Activated CD4-positive, alpha-beta T cell treated with anti-CD3 and anti-CD28 coated beads, Interleukin-2, amount 10 ng/mL, durations not matched to agents 7 days and 5 days (primary cell): ENCODE measurements around the gene MRPS34. TPM values are rescaled to one million over a fixed set of nuclear protein-coding genes. Genes with fewer than 3 reads are reported as not detected.

Experiments
- CTCF ChIA-PET: fragments of 350-600 bp; sonication (Branson Sonifier 250); formaldehyde crosslinking; loops from one replicate; lab custom pipeline; 2021; ENCODE audit warnings: antibody characterized with exemption; lab: Charles Lee
- POLR2A ChIA-PET: fragments of 350-600 bp; sonication (Branson Sonifier 250); formaldehyde crosslinking; loops from one replicate; lab custom pipeline; 2021; ENCODE audit warnings: antibody characterized with exemption; lab: Charles Lee
- DNase-seq: peaks from one replicate; pipeline ENCODE4 v3.0.0-alpha.2; 2020
- H3K27ac Mint-ChIP-seq: one replicate; pipeline ENCODE4 v1.8.0; 2021; ENCODE audit warnings: mild to moderate bottlenecking, moderate library complexity, mixed read lengths
- H3K27me3 Mint-ChIP-seq: one replicate; pipeline ENCODE4 v1.8.0; 2021; ENCODE audit warnings: mixed read lengths
- H3K36me3 Mint-ChIP-seq: one replicate; pipeline ENCODE4 v1.8.0; 2021; ENCODE audit warnings: low read depth, mixed read lengths
- H3K4me1 Mint-ChIP-seq: one replicate; pipeline ENCODE4 v1.8.0; 2021; ENCODE audit warnings: mixed read lengths
- H3K4me3 Mint-ChIP-seq: one replicate; pipeline ENCODE4 v1.8.0; 2021; ENCODE audit warnings: mild to moderate bottlenecking, moderate library complexity, mixed read lengths
- H3K9me3 Mint-ChIP-seq: one replicate; pipeline ENCODE4 v1.8.0; 2021; ENCODE audit warnings: mixed read lengths
- total RNA-seq, 2 experiments: library from RNA; stranded (reverse); gene quantifications; one replicate each; pipeline ENCODE4 v1.2.3, GENCODE V29; 2021

The MRPS34 gene
- total RNA-seq, 2 experiments from 2014 or later, result 93.6 to 105 TPM

DNA sequence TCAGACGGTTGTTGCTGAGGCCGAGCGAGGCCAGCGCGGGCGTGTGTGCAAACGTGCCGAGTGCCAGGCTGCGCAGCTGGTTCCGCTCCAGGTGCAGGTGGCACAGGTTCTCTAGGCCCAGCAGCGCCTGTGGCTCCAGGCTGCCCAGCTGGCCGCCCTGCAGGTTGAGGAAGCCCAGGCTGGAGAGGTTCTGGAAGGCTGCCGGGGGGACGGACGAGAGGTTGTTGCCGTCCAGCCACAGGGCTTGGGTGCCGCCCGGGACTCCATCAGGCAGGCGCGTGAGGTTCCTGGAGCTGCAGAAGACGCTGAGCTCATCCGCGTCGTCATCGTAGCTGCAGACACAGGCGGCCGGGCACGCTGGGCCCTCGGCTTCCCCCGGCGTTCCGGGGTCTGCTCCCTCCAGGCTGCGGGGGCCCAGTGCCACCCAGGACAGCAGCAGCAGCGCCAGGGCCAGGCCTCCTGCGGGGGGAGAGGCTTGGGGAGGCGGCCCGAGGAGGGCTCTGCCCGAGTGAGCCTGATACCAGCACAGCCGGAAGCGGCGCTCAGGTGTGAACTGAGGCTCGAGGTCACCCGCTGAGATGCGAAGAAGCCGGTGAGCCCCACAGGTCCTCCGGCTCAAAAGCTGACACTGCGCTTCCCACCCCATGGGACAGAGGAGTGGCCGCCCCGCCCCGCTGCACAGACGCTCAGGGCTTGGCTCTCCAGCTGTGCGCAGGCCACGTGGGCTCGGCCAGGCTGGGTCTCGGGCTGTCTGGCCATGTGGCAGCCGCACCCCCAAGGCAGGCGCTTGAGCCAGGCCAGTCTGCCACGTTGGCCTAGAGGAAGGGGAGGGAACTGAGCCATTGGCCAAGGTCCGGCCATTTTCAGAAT is 19.2 kb upstream of the MRPS34 start:
- H3K27ac Mint-ChIP-seq, result no peak overlapping the region
- no peaks in the 10 kb centered on the region for H3K4me1 Mint-ChIP-seq
- CTCF ChIA-PET, result interaction anchor here (0.6 to 1.5 kb wide), 2 partner anchors 9 to 1043 kb away, joined by 4 to 6 read pairs; partner anchors contain the start of genes NUBP2 and SPSB3
- no peaks in the 10 kb centered on the region for H3K27me3 Mint-ChIP-seq
- H3K9me3 Mint-ChIP-seq, result peaks cover 1% of the 10 kb centered on the region
- H3K36me3 Mint-ChIP-seq, result peaks cover 6% of the 10 kb centered on the region
- no peak overlapping the region for H3K4me3 Mint-ChIP-seq
- DNase-seq, result no peak
- POLR2A ChIA-PET, result no interaction called here

DNA sequence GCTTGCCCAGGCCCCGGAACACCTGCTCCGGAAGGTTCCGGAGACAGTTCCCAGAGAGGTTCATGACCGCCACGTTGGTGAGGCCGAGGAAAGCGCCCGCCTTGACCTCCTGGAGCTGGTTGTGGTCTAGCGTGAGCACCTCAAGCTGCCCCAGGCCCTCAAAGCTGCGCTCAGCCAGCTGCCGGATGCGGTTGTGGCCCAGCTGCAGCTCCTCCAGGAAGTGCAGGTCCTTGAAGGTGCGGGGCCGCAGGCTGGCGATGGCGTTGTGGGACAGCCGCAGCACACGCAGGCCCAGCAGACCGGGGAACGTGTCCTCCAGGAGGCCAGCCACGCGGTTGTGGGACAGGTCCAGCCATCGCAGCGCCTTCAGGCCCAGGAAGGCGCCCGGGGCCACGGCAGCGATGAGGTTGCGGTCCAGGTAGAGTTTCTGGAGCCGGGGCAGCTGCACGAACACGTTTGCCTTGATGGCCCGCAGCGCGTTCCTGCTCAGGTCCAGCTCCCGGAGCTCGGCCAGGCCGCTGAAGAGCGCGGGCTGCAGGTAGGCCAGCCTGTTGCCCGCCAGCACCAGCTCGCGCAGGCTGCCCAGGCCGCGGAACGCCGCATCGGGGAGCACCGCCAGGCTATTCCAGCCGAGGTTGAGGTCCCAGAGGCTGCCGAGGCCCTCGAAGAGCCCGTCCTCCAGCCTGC is 18.5 kb upstream of the MRPS34 start:
- DNase-seq, result no peak
- no peaks in the 10 kb centered on the region for H3K27me3 Mint-ChIP-seq
- CTCF ChIA-PET, result interaction anchor here (1.5 kb wide), 1 partner anchor 9 kb away, joined by 6 read pairs; the partner anchor contains the start of genes NUBP2 and SPSB3
- peaks cover 4% of the 10 kb centered on the region for H3K36me3 Mint-ChIP-seq
- POLR2A ChIA-PET, result no interaction called here
- no peak overlapping the region for H3K27ac Mint-ChIP-seq
- H3K4me1 Mint-ChIP-seq, result no peaks in the 10 kb centered on the region
- H3K9me3 Mint-ChIP-seq, result no peaks in the 10 kb centered on the region
- no peak overlapping the region for H3K4me3 Mint-ChIP-seq

DNA sequence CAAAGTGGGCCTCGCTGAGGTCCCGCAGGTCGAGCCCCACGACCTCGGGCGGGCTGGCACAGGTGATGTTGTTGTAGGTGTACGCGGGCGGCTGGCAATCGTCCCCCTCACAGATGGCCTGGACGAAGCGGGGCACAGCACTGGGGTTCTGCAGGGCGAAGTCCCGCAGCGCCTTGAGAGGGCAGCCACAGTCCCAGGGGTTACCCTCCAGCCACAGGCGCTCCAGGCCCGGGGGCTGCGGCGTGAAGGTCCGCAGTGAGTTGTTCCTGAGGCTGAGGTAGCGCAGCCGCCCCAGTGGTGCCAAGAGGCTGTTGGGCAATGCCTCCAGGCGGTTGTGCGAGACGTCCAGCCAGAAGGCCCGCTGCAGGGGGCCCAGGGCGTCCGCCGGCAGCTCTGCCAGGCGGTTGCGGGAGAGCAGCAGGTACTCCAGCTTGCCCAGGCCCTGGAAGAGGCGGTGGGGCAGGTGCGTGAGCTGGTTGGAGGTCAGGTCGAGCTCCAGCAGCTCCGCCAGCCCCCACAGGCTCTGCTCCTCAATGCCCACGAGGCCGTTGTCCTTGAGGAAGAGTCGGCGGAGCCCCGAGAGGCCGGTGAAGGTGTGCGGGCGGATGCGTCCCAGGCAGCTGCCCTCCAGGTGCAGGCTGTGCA is 17.8 kb upstream of the MRPS34 start:
- no peak overlapping the region for H3K4me3 Mint-ChIP-seq
- H3K9me3 Mint-ChIP-seq, result no peaks in the 10 kb centered on the region
- no peaks in the 10 kb centered on the region for H3K4me1 Mint-ChIP-seq
- no peaks in the 10 kb centered on the region for H3K27me3 Mint-ChIP-seq
- DNase-seq, result no peak
- ChIA-PET POLR2A (no interaction called here), CTCF (interaction anchor here (1.5 kb wide), 1 partner anchor 8 kb away, joined by 6 read pairs; the partner anchor contains the start of genes NUBP2 and SPSB3)
- no peak overlapping the region for H3K27ac Mint-ChIP-seq
- H3K36me3 Mint-ChIP-seq, result peaks cover 4% of the 10 kb centered on the region

DNA sequence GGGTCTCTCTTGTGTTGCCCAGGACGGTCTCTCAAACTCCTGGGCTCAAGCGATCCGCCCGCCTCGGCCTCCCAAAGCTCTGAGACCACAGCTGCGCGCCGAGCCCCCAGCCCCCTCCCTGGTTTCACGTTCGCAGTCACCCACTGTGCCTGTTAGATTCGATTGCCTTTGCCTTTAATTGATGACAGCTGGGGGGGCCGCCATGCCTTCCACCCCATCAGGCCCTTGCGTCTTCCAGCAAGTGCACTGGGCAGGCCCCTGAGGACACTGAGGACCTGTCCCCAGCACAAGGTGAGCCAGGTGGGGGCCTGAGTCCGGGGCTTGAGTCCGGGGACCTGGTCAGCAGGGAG is 17.3 kb upstream of the MRPS34 start:
- ChIA-PET CTCF (no interaction called here), POLR2A (no interaction called here)
- Mint-ChIP-seq H3K27me3 (no peaks in the 10 kb centered on the region), H3K9me3 (no peaks in the 10 kb centered on the region), H3K27ac (no peak overlapping the region), H3K36me3 (peaks cover 4% of the 10 kb centered on the region), H3K4me3 (no peak overlapping the region), H3K4me1 (no peaks in the 10 kb centered on the region)
- DNase-seq, result no peak

DNA sequence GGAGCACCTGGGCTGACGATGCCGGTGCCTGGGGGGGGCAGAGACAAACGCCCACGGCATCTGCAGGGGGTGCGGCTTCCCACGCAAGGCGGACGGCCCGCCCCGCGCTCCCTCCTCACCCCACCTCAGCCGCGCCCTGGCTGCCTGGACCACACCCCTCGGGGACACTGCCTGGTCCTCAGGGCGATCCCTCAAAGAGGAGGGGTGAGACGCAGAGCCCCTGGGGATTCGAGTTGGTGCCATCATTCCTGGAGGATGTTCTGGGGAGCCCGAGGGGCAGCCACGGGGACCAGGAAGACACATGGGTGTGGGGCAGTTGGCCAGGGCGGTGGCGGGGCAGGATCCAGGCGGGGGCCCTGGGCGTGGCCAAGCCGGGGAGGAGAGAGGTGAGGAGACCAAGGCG is 16.7 kb upstream of the MRPS34 start:
- Mint-ChIP-seq H3K27me3 (no peaks in the 10 kb centered on the region), H3K4me3 (no peak overlapping the region), H3K27ac (no peak overlapping the region), H3K36me3 (peaks cover 4% of the 10 kb centered on the region), H3K4me1 (peaks cover 2% of the 10 kb centered on the region), H3K9me3 (no peaks in the 10 kb centered on the region)
- POLR2A ChIA-PET, result no interaction called here
- no peak for DNase-seq
- CTCF ChIA-PET, result no interaction called here

DNA sequence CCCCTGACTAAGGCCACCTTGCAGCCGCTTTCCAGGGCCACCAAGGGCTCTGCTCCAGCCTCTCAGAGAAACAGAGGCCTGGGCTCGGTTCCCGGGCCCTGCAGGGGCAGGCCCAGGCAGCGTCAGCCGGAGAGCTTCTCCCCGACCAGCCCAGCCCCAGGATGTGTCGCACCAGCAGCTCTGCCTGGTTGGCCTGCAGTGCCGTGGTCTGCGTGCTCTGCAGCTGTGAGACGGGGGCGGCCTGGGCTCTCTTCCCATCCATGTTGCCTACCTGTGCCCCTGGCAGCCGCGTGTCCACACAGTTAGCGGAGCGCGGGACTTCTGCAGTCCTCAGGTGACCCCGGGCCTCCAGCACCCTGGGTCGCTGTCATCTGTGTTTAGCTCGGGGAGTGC is 15.8 kb upstream of the MRPS34 start:
- no peaks in the 10 kb centered on the region for H3K9me3 Mint-ChIP-seq
- H3K4me3 Mint-ChIP-seq, result no peak overlapping the region
- H3K27me3 Mint-ChIP-seq, result no peaks in the 10 kb centered on the region
- no peak overlapping the region for H3K27ac Mint-ChIP-seq
- no peak for DNase-seq
- peaks cover 4% of the 10 kb centered on the region for H3K36me3 Mint-ChIP-seq
- ChIA-PET POLR2A (no interaction called here), CTCF (interaction anchor here (0.6 kb wide), 1 partner anchor 675 kb away, joined by 3 read pairs; no protein-coding TSS in a partner anchor)
- H3K4me1 Mint-ChIP-seq, result peaks cover 8% of the 10 kb centered on the region

DNA sequence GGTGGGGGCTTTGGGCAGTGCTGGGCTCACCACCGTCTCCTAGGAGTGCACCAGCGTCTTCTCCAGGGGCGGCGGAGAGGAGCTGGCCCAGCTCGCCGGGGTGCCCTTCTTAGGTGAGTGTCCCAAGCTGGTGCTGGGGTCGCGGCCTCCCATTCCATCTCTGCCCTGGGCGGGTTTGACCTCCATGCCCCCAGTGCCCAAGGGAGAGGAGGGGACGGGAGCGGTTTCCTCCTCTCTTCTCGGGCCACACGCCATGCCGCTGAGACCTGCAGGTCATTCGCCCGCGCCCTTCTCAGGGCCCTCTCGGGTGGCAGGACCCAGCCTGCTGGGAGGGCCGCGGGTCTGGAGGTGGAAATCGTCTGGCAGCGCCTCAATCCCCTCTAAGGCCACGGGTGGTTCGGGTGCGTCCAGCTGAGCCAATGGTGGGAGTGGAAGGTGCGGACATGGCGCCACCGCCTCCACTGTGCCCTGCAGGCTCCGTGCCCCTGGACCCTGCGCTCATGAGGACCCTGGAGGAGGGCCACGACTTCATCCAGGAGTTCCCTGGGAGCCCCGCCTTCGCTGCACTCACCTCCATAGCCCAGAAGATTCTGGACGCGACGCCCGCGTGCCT is 15.3 kb upstream of the MRPS34 start:
- H3K4me3 Mint-ChIP-seq, result no peak overlapping the region
- H3K27me3 Mint-ChIP-seq, result no peaks in the 10 kb centered on the region
- no peak for DNase-seq
- ChIA-PET POLR2A (no interaction called here), CTCF (interaction anchor here (0.6 to 0.8 kb wide), 2 partner anchors 13 to 675 kb away, joined by 3 to 4 read pairs; no protein-coding TSS in a partner anchor)
- H3K4me1 Mint-ChIP-seq, result peaks cover 12% of the 10 kb centered on the region
- H3K36me3 Mint-ChIP-seq, result peaks cover 7% of the 10 kb centered on the region
- no peak overlapping the region for H3K27ac Mint-ChIP-seq
- H3K9me3 Mint-ChIP-seq, result no peaks in the 10 kb centered on the region

DNA sequence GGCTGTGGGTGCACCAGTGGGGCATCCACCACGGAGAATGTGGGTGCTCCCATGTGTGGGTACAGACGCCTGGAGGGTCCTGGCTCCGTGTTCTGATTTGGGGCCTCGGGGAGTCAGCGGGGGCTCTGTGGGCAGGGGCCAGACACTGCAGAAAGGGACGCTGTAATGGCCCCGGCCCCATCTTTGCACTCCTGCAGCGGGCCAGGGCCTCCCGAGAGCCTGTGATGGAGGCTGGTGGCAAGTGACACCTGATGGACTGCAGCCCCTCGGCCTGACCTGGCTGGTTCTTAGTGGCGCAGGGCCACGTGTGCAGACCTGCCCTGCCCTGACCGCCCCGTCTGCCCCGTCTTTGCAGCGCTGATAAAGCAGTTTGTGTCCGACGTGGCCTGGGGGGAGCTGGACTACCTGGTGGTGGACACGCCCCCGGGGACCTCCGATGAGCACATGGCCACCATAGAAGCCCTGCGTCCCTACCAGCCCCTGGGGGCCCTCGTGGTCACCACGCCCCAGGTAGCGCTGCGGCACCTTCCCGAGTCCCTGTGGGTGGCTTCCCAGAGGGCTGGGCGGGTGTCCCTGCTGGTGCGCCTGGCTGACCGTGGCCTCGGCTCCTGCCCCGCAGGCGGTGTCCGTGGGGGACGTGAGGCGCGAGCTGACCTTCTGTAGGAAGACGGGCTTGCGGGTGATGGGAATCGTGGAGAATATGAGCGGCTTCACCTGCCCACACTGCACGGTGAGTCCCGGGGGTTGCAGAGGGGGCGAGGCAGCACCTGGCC is 14.6 kb upstream of the MRPS34 start:
- Mint-ChIP-seq H3K27me3 (no peaks in the 10 kb centered on the region), H3K4me1 (peaks cover 13% of the 10 kb centered on the region), H3K36me3 (peaks cover 8% of the 10 kb centered on the region), H3K27ac (no peak overlapping the region), H3K4me3 (no peak overlapping the region), H3K9me3 (no peaks in the 10 kb centered on the region)
- POLR2A ChIA-PET, result no interaction called here
- CTCF ChIA-PET, result interaction anchor here (0.6 to 0.8 kb wide), 2 partner anchors 12 to 82 kb away, joined by 3 to 4 read pairs; no protein-coding TSS in a partner anchor
- DNase-seq, result no peak

DNA sequence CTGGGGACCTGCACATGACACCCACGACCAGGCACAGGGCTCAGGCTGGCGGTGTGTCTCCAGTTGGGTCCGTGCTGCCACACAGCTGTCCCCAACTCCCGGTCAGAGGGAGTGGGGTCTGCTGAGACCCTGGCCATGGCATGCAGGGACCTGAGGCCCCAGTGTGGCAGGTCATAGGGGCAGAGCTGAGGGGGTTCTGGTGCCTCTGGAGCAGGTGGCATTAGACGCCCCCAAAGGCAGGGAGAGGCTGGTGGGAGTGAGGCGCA is 14.1 kb upstream of the MRPS34 start:
- Mint-ChIP-seq H3K27ac (no peak overlapping the region), H3K27me3 (no peaks in the 10 kb centered on the region), H3K4me1 (peaks cover 13% of the 10 kb centered on the region), H3K36me3 (peaks cover 8% of the 10 kb centered on the region), H3K9me3 (no peaks in the 10 kb centered on the region), H3K4me3 (no peak overlapping the region)
- DNase-seq, result no peak
- CTCF ChIA-PET, result no interaction called here
- POLR2A ChIA-PET, result no interaction called here

DNA sequence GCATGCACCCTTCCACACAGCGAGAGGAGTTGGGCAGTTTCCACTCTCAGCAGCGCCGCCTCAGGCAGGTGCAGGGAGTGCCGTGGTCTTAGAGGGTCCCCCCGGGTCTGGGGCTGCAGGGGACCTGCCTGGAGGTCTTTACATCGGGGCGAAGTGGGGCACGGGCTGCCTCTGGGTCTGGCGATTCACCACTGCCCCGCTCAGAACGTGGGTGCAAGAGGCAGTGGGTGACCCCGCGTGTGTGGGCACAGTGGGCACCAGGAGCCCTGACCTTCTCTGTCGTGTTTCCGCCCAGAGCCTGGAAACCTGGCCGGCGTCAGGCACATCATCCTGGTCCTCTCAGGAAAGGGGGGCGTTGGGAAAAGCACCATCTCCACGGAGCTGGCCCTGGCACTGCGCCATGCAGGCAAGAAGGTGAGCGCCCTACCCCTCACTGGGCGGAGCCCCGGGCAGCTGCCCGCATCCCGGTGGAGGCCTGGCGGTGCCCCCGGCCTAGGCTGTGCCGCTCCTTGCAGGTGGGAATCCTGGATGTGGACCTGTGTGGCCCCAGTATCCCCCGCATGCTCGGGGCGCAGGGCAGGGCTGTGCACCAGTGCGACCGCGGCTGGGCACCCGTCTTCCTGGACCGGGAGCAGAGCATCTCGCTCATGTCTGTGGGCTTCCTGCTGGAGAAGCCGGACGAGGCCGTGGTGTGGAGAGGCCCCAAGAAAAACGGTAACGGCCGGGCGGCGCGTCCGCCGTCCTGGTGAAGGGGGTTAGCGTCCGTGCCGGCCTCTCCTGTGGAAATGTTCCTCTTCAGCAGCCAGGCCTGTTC is 13.5 kb upstream of the MRPS34 start:
- Mint-ChIP-seq H3K27me3 (no peaks in the 10 kb centered on the region), H3K4me1 (peaks cover 18% of the 10 kb centered on the region), H3K27ac (no peak overlapping the region), H3K36me3 (peaks cover 10% of the 10 kb centered on the region), H3K9me3 (no peaks in the 10 kb centered on the region), H3K4me3 (no peak overlapping the region)
- CTCF ChIA-PET, result no interaction called here
- DNase-seq, result no peak
- POLR2A ChIA-PET, result no interaction called here

DNA sequence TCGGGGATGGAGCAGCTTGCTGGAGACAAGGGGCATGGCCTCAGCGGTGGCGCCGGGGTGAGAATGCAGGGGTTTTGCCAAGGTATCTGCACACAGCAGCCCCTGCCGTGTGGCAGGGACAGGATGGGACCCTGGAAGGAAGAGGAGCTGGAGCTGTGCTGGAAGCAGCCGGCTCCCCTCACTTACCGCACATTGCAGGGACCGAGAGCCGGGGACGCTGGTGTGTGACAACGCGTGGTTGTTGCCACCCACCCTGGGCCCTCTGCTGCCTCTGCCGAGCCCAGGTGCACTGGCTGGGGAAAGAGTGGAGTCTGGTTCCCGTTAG is 12.9 kb upstream of the MRPS34 start:
- CTCF ChIA-PET, result no interaction called here
- H3K27me3 Mint-ChIP-seq, result no peaks in the 10 kb centered on the region
- POLR2A ChIA-PET, result no interaction called here
- no peak for DNase-seq
- H3K36me3 Mint-ChIP-seq, result peaks cover 10% of the 10 kb centered on the region
- H3K4me3 Mint-ChIP-seq, result no peak overlapping the region
- no peaks in the 10 kb centered on the region for H3K9me3 Mint-ChIP-seq
- H3K27ac Mint-ChIP-seq, result no peak overlapping the region
- H3K4me1 Mint-ChIP-seq, result peaks cover 25% of the 10 kb centered on the region
